Esophagus squamous epithelium (tissue), 5 donors: Measurements from ENCODE around the gene GBX1. TPM values are rescaled to one million over a fixed set of nuclear protein-coding genes. Genes with fewer than 3 reads are reported as not detected.

ENCODE experiments used
- DNase-seq: peaks from one replicate; lab custom pipeline; 2025; lab: John Stamatoyannopoulos, UW
- H3K27ac ChIP-seq, 4 donors: fragments of 200-600 bp; sonication (generic); one replicate each; pipeline ENCODE4 v1.5.1; 2016 to 2019; ENCODE audit warnings: mild to moderate bottlenecking in 1 of 4
- H3K27me3 ChIP-seq, 4 donors: fragments of 200-600 bp; sonication (generic); 1 replicate in 3 of 4; 2 replicates in 1 of 4; pipeline versions ENCODE4 v1.5.1 to v1.6.0; 2017 to 2021; ENCODE audit warnings: antibody characterized with exemption in 1 of 4
- H3K36me3 ChIP-seq, 3 donors: fragments of 200-600 bp; sonication (generic); one replicate each; pipeline ENCODE4 v1.5.1; 2016 to 2019
- H3K4me1 ChIP-seq, 3 donors: fragments of 200-600 bp; sonication (generic); one replicate each; pipeline ENCODE4 v1.5.1; 2017 to 2019
- H3K4me3 ChIP-seq, 4 donors: fragments of 200-600 bp; sonication (generic); 1 replicate in 3 of 4; 2 replicates in 1 of 4; pipeline ENCODE4 v1.5.1; 2016 to 2019; ENCODE audit warnings: mild to moderate bottlenecking in 2 of 4, moderate library complexity in 1 of 4
- H3K9me3 ChIP-seq, 3 donors: fragments of 200-600 bp; sonication (generic); one replicate each; pipeline ENCODE4 v1.5.1; 2016 to 2019
- POLR2A ChIP-seq, 4 donors: fragments of 450-650 bp; IDR thresholded peaks; one replicate each; pipeline ENCODE4 v1.6.1; 2017; ENCODE audit warnings: antibody characterized with exemption in 4 of 4, mild to moderate bottlenecking in 4 of 4, moderate library complexity in 3 of 4
- WGBS, 2 donors: methylation state at CpG; one replicate each; pipeline ENCODE4 v1.1.5; 2018; 5-methylcytosine and 5-hydroxymethylcytosine counted together
- intact Hi-C: fragments of 100-400 bp; cut with DNase I; formaldehyde crosslinking; loops from one replicate; pipeline ENCODE4 v1.15.0; 2022
- total RNA-seq, 4 donors: library from RNA; depleted of rRNA; stranded (reverse); fragments of >200 nt; gene quantifications; one replicate each; pipeline ENCODE4 v1.1.0, GENCODE V29; 2016
- TF ChIP-seq, protein P1 (sequence below), 6 experiments: fragments of 450-650 bp in 4 of 6; fragments of 200-600 bp in 2 of 6; sonication (generic) in 2 of 6; IDR thresholded peaks; one replicate each; pipeline ENCODE4 v1.5.1; 2016 to 2019; ENCODE audit warnings: antibody characterized with exemption in 6 of 6, mild to moderate bottlenecking in 4 of 6, moderate library complexity in 4 of 6
- donor health status: DM: yes; HTN: yes; CAD: no.

The GBX1 gene
- total RNA-seq, 4 donors from 2014 or later = not detected

DNA sequence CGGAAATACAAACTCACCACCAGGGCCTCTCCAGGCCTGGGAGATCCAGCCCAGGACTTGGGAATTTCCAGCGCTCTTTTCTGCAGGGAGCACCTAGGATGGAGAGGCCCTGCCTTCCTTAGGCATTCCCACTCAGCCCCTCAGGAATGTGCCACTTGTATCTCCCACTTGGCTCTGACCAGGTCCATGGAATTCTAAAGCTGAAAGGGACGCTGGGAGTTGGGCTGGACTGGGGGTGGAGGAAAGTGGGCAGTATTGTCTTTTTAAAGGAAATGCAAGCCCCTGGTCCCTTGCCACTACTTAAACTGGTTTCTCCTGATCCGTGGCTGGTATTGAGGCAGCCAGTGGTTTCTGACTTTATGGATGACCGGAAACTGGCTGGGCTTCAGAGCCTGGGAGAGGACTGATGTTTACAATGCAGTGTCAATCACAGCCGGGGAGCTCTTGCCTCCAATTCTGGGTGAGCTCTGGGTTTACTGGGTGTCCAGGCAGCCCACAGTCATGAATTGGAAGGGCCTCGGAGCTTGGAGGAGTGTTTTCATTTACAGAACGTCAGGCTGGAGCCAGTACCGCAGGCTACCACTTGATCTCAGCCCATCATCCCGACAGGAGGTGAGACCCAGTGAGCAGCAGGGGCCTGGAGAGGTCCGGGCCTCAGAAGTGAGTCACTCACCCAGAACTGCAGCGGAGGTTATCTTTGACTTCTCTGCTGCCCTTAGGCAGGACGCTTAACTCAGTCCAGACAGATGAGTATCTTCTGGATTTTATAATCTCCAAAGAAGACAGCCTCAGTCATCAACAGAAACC, 53.9 kb downstream of the GBX1 start:
- peak overlapping the region; percentile 72 to 96 (median 88) for H3K27ac ChIP-seq
- H3K4me3 ChIP-seq = peak overlapping the region; percentile 33 to 68 (median 58)
- H3K4me1 ChIP-seq = peaks cover 21 to 73% (median 31%) of the 10 kb centered on the region in 3 donors
- WGBS, 2 donors = 31 to 50% methylated on average over 6 to 7 of the region's 13 CpGs
- no peaks in the 10 kb centered on the region for H3K9me3 ChIP-seq
- intact Hi-C loops = loop anchor here (5.0 kb wide), 1 partner anchor 86 kb away; the partner anchor contains the start of gene ABCB8
- peaks cover 6 to 17% (median 6%) of the 10 kb centered on the region in 3 donors for H3K36me3 ChIP-seq
- H3K27me3 ChIP-seq = no peaks in the 10 kb centered on the region
- no peak for DNase-seq
- TF ChIP-seq POLR2A (IDR thresholded peaks at IDR 0.05) = no peak
- TF ChIP-seq, protein P1, sequence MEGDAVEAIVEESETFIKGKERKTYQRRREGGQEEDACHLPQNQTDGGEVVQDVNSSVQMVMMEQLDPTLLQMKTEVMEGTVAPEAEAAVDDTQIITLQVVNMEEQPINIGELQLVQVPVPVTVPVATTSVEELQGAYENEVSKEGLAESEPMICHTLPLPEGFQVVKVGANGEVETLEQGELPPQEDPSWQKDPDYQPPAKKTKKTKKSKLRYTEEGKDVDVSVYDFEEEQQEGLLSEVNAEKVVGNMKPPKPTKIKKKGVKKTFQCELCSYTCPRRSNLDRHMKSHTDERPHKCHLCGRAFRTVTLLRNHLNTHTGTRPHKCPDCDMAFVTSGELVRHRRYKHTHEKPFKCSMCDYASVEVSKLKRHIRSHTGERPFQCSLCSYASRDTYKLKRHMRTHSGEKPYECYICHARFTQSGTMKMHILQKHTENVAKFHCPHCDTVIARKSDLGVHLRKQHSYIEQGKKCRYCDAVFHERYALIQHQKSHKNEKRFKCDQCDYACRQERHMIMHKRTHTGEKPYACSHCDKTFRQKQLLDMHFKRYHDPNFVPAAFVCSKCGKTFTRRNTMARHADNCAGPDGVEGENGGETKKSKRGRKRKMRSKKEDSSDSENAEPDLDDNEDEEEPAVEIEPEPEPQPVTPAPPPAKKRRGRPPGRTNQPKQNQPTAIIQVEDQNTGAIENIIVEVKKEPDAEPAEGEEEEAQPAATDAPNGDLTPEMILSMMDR (IDR thresholded peaks at IDR 0.05) = peak in 2 of 6 experiments; percentile 34 to 44

DNA sequence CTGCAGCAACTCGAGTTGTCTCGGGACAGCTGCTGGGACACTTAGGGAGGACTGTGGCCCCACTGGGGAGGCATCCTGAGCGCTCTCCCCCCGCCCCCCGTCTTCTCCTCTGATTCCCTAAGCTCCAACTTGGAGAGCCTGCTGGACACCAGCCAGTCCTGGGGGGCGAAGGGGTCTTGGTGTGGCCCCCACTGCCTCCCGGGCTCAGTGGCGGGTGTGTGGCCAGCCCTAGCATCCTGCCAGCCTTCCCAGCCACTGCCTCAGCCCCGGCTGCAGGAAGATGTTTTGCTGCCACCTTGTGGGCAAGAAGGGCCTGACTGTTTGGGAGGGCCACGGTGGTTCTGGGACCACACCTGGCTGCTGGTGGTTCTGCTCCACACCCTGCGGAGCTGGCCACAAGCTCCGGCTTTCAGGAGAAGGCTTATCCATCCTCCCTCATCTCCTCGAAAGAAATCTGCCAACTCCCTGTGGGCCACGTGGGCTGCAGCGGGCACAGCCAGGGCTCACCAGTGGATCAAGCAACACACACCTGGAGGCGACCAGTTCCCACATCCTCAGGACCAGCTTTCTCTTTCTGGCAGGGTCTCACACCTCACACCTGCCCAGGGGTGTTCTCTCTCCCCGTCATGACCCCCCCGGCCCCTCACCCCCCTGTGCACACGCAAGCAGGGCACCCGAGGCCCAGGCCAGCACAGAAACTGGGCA, 56.4 kb downstream of the GBX1 start:
- H3K4me3 ChIP-seq = no peak overlapping the region
- no peaks in the 10 kb centered on the region for H3K27me3 ChIP-seq
- H3K9me3 ChIP-seq = no peaks in the 10 kb centered on the region
- peak overlapping the region in 3 of 4 donors; percentile 5 to 45 (median 9) for H3K27ac ChIP-seq
- intact Hi-C loops = loop anchor here (5.0 kb wide), 1 partner anchor 84 kb away; the partner anchor contains the start of gene ABCB8
- DNase-seq = peak; percentile 16
- H3K36me3 ChIP-seq = no peaks in the 10 kb centered on the region
- TF ChIP-seq, protein P1 (IDR thresholded peaks at IDR 0.05) = peak; percentile 59 to 94 (median 88)
- TF ChIP-seq POLR2A (IDR thresholded peaks at IDR 0.05) = no peak
- H3K4me1 ChIP-seq = peaks cover 17 to 51% (median 24%) of the 10 kb centered on the region in 3 donors
- 31 to 32% methylated on average over 4 to 7 of the region's 20 CpGs for WGBS, 2 donors

DNA sequence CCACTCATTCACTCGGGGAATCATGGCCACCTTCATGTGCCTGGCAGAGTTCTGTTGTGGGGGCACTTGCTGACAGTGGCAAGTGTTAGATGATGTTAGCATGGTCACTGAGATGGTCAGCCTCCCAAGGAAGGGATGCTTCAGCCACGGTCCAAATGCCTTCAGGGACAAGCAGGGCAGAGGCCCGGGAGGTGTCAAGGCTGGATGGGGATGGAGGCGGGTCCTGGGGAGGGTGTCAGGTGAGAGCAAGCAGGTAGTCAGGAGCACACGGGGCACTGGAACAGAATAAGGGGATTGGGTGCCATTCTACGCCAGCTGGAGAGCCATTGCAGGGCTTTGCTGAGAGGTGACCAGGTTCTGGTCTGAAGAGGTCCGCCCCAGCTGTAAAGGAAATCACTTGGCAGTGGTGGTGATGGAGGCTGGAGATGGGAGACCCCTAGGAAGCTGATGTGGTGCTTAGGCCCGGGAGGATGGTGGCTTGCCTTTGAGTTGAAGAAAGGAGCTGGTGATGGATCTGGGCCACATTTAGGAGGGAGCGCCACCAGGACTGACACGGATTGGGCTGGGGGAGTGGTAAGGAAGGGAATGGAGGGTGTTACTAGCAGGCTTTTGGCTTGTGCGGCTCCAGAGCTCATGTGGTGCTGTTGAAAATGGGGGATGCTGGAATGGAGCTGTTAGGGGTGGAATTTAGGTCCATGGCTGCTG, 57.1 kb downstream of the GBX1 start:
- Histone ChIP-seq H3K36me3 (no peaks in the 10 kb centered on the region), H3K27ac (peak overlapping the region in 3 of 4 donors; percentile 14 to 45 (median 32)), H3K9me3 (no peaks in the 10 kb centered on the region), H3K27me3 (no peaks in the 10 kb centered on the region), H3K4me1 (peaks cover 17 to 44% (median 24%) of the 10 kb centered on the region in 3 donors), H3K4me3 (no peak overlapping the region)
- 63 to 65% methylated on average over 10 of the region's 11 CpGs for WGBS, 2 donors
- TF ChIP-seq, protein P1 (IDR thresholded peaks at IDR 0.05) = no peak
- TF ChIP-seq POLR2A (IDR thresholded peaks at IDR 0.05) = no peak
- no peak for DNase-seq
- intact Hi-C loops = loop anchor here (5.0 kb wide), 1 partner anchor 83 kb away; the partner anchor contains the start of gene ABCB8

DNA sequence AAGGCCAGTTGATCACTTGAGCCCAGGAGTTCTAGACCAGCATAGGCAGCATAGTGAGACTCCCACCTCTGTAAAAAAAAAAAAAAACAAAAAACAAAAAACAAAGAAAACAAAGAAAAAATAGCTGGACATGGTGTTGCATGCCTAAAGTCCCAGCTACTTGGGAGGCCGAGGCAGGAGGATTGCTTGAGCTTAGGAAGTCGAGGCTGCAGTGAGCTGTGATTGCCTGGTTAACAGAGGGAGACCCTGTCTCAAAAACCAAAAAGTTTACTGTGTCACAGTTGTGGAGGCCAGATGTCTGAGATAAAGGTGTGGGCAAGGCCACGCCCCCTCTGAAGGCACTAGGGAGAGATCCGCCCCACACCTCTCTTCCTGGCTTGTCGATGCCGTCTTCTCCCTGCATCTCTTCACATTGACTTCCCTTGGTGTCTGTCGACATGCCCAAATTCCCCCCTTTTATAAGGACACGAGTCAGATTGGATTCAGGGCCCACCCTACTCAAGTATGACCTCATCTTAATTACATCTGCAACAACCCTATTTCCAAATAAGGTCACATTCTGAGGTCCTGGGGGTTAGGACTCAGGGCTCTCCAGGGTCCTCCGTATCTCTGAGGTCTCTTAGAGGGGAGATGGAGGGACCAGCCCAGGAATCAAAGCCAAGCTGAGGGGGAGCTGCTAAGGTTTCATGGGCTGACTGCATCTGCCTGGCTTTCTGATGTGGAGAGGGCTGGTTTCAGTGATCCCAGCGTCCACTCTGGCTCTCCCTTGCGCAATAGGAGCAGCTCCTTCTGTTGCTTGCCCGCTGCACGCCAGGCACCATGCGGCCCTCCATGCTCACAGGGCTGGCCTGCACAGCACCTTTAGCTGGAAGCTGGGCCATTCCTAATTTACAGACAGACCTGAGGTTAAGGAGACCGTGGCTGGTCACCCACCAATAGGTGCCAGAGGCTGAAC, 58.1 kb downstream of the GBX1 start:
- H3K4me1 ChIP-seq = peaks cover 14 to 52% (median 24%) of the 10 kb centered on the region in 3 donors
- no peaks in the 10 kb centered on the region for H3K27me3 ChIP-seq
- no peak for TF ChIP-seq POLR2A (IDR thresholded peaks at IDR 0.05)
- TF ChIP-seq, protein P1 (IDR thresholded peaks at IDR 0.05) = no peak
- intact Hi-C loops = loop anchor here (5.0 to 10.0 kb wide), 2 partner anchors 82 to 215 kb away; partner anchors contain the start of gene ABCB8
- H3K27ac ChIP-seq = peak overlapping the region in 3 of 4 donors; percentile 32 to 60 (median 45)
- DNase-seq = no peak
- 64 to 74% methylated on average over 9 to 11 of the region's 15 CpGs for WGBS, 2 donors
- H3K9me3 ChIP-seq = no peaks in the 10 kb centered on the region
- no peak overlapping the region for H3K4me3 ChIP-seq
- no peaks in the 10 kb centered on the region for H3K36me3 ChIP-seq
